ENCODE results near the gene GOPC.

The GOPC gene

GRCh38 chr6:117544716-117545115, 57.6 kb downstream of the GOPC start:
- TF ChIP-seq CTCF (IDR thresholded peaks at IDR 0.05; ENCODE audit: insufficient read depth, low read depth, low read length, missing control alignments), result no peak
- DNase-seq (ENCODE audit: low read depth), result no peak

GRCh38 chr6:117542493-117542892, 59.8 kb downstream of the GOPC start:
- H3K4me3 ChIP-seq (ENCODE audit: low read length), result no peak overlapping the region
- DNase-seq (ENCODE audit: low read depth), result peak; percentile 73
- no peak for TF ChIP-seq CTCF (IDR thresholded peaks at IDR 0.05; ENCODE audit: insufficient read depth, low read depth, low read length, missing control alignments)

More at GRCh38 chr6:117544716-117545115, 57.6 kb downstream of the GOPC start:
- no peak overlapping the region for H3K4me3 ChIP-seq (ENCODE audit: low read length)

GRCh38 chr6:117540670-117541069, 61.6 kb downstream of the GOPC start:
- no peak overlapping the region for H3K4me3 ChIP-seq (ENCODE audit: low read length)
- TF ChIP-seq CTCF (IDR thresholded peaks at IDR 0.05; ENCODE audit: insufficient read depth, low read depth, low read length, missing control alignments), result no peak
- peak; percentile 96 for DNase-seq (ENCODE audit: low read depth)

GRCh38 chr6:117538615-117539014, 63.7 kb downstream of the GOPC start:
- no peak for TF ChIP-seq CTCF (IDR thresholded peaks at IDR 0.05; ENCODE audit: insufficient read depth, low read depth, low read length, missing control alignments)
- H3K4me3 ChIP-seq (ENCODE audit: low read length), result no peak overlapping the region
- no peak for DNase-seq (ENCODE audit: low read depth)

- TF ChIP-seq CTCF (IDR thresholded peaks at IDR 0.05; ENCODE audit: insufficient read depth, low read depth, low read length, missing control alignments), result no peak
- no peak overlapping the region for H3K4me3 ChIP-seq (ENCODE audit: low read length)
- no peak for DNase-seq (ENCODE audit: low read depth)
Observed at GRCh38 chr6:117536317-117536716, 66.0 kb downstream of the GOPC start.

GRCh38 chr6:117534974-117535373, 67.3 kb downstream of the GOPC start:
- no peak for DNase-seq (ENCODE audit: low read depth)
- no peak overlapping the region for H3K4me3 ChIP-seq (ENCODE audit: low read length)
- TF ChIP-seq CTCF (IDR thresholded peaks at IDR 0.05; ENCODE audit: insufficient read depth, low read depth, low read length, missing control alignments), result no peak

GRCh38 chr6:117533775-117534174, 68.5 kb downstream of the GOPC start:
- no peak for DNase-seq (ENCODE audit: low read depth)
- no peak for TF ChIP-seq CTCF (IDR thresholded peaks at IDR 0.05; ENCODE audit: insufficient read depth, low read depth, low read length, missing control alignments)
- H3K4me3 ChIP-seq (ENCODE audit: low read length), result no peak overlapping the region
